CD14-positive monocyte (primary cell): ENCODE measurements around the gene C1orf74. TPM values are rescaled to one million over a fixed set of nuclear protein-coding genes. Genes with fewer than 3 reads are reported as not detected.

ENCODE experiments used
- DNase-seq, 3 donors: peaks; one replicate each; pipeline ENCODE4 v3.0.0-alpha.2; 2011 to 2022
- H2AFZ ChIP-seq: 2 replicates; pipeline ENCODE4 v1.6.0; 2012; ENCODE audit warnings: mild to moderate bottlenecking, low read depth, low read length, inconsistent platforms; ENCODE audit not compliant: insufficient read depth, poor library complexity, severe bottlenecking
- H3K27ac ChIP-seq, 2 donors: 1 replicate in 1 of 2; 2 replicates in 1 of 2; pipeline ENCODE4 v1.5.1; 2012 to 2013; ENCODE audit warnings: low read length in 2 of 2, control low read depth in 1 of 2, inconsistent platforms in 1 of 2, low read depth in 1 of 2, mild to moderate bottlenecking in 1 of 2
- H3K27me3 ChIP-seq, 2 donors: one replicate each; pipeline versions ENCODE4 v1.6.0 to v1.6.1; 2011 to 2013; ENCODE audit warnings: low read length in 2 of 2; ENCODE audit not compliant: control insufficient read depth in 2 of 2, insufficient read depth in 2 of 2
- H3K36me3 ChIP-seq, 2 donors: replicated peaks in 1 of 2; 1 replicate in 1 of 2; 2 replicates in 1 of 2; pipeline versions ENCODE4 v1.5.1 to v1.6.1; 2012 to 2013; ENCODE audit warnings: low read length in 2 of 2, control low read depth in 1 of 2, inconsistent platforms in 1 of 2, mild to moderate bottlenecking in 1 of 2; ENCODE audit not compliant: insufficient read depth in 2 of 2, control insufficient read depth in 1 of 2
- H3K4me1 ChIP-seq, 2 donors: 1 replicate in 1 of 2; 2 replicates in 1 of 2; pipeline versions ENCODE4 v1.5.1 to v1.6.1; 2012 to 2013; ENCODE audit warnings: low read length in 2 of 2, control low read depth in 1 of 2, inconsistent platforms in 1 of 2, mild to moderate bottlenecking in 1 of 2, moderate library complexity in 1 of 2; ENCODE audit not compliant: insufficient read depth in 2 of 2, control insufficient read depth in 1 of 2
- H3K4me2 ChIP-seq: replicated peaks from 2 replicates; pipeline ENCODE3; 2012; ENCODE audit warnings: low read length, moderate library complexity, mild to moderate bottlenecking; ENCODE audit not compliant: poor library complexity, severe bottlenecking; ENCODE audit errors: extremely low read depth
- H3K4me3 ChIP-seq, 3 experiments: fragments of 200-600 bp in 1 of 3; sonication (generic) in 1 of 3; replicated peaks in 1 of 3; 1 replicate in 2 of 3; 2 replicates in 1 of 3; pipeline ENCODE4 v1.5.1; 2011 to 2013; ENCODE audit warnings: low read length in 3 of 3, mild to moderate bottlenecking in 3 of 3, control low read depth in 2 of 3, low read depth in 2 of 3, inconsistent platforms in 1 of 3, moderate library complexity in 1 of 3
- H3K79me2 ChIP-seq: 2 replicates; pipeline ENCODE4 v1.6.0; 2012; ENCODE audit warnings: mild to moderate bottlenecking, control low read depth, inconsistent platforms, low read length, moderate library complexity; ENCODE audit not compliant: insufficient read depth
- H3K9ac ChIP-seq: 2 replicates; pipeline ENCODE4 v1.6.0; 2017; ENCODE audit warnings: low read length, mild to moderate bottlenecking; ENCODE audit not compliant: insufficient read depth, poor library complexity, severe bottlenecking
- H3K9me3 ChIP-seq, 2 donors: replicated peaks in 1 of 2; 1 replicate in 1 of 2; 2 replicates in 1 of 2; pipeline versions ENCODE4 v1.5.1 to v1.6.1; 2012 to 2013; ENCODE audit warnings: low read length in 2 of 2, control low read depth in 1 of 2; ENCODE audit not compliant: control insufficient read depth in 1 of 2, insufficient read depth in 1 of 2
- H4K20me1 ChIP-seq: 2 replicates; pipeline ENCODE4 v1.6.0; 2012; ENCODE audit warnings: mild to moderate bottlenecking, low read length, control low read depth, moderate library complexity; ENCODE audit not compliant: insufficient read depth
- H3K27ac Mint-ChIP-seq, 7 donors: one replicate each; pipeline ENCODE4 v1.8.0; 2020; ENCODE audit warnings: mild to moderate bottlenecking in 7 of 7, mixed read lengths in 7 of 7, moderate library complexity in 6 of 7, inconsistent platforms in 2 of 7
- H3K27me3 Mint-ChIP-seq, 3 donors: one replicate each; pipeline ENCODE4 v1.8.0; 2021 to 2022; ENCODE audit warnings: low read depth in 3 of 3, mild to moderate bottlenecking in 3 of 3, mixed read lengths in 3 of 3, moderate library complexity in 3 of 3, inconsistent platforms in 1 of 3
- H3K36me3 Mint-ChIP-seq, 2 donors: one replicate each; pipeline ENCODE4 v1.8.0; 2020; ENCODE audit warnings: mixed read lengths in 2 of 2, inconsistent platforms in 1 of 2, mild to moderate bottlenecking in 1 of 2
- H3K4me1 Mint-ChIP-seq: one replicate; pipeline ENCODE4 v1.8.0; 2020; ENCODE audit warnings: mild to moderate bottlenecking, mixed read lengths
- H3K4me3 Mint-ChIP-seq, 2 donors: one replicate each; pipeline ENCODE4 v1.8.0; 2020; ENCODE audit warnings: mild to moderate bottlenecking in 2 of 2, mixed read lengths in 2 of 2, moderate library complexity in 1 of 2
- H3K9me3 Mint-ChIP-seq, 7 donors: one replicate each; pipeline ENCODE4 v1.8.0; 2020 to 2022; ENCODE audit warnings: mixed read lengths in 7 of 7, mild to moderate bottlenecking in 6 of 7, moderate library complexity in 6 of 7, inconsistent platforms in 2 of 7
- CTCF ChIP-seq: fragments of 200-600 bp; IDR thresholded peaks from one replicate; pipeline ENCODE4 v1.8.0; 2022; ENCODE audit warnings: antibody characterized with exemption, mild to moderate bottlenecking
- WGBS: methylation state at CpG from one replicate; pipeline ENCODE4 v1.1.5; 2013; ENCODE audit warnings: missing lambda C conversion rate; ENCODE audit not compliant: insufficient coverage; 5-methylcytosine and 5-hydroxymethylcytosine counted together
- intact Hi-C, 2 donors: fragments of 100-400 bp; cut with micrococcal nuclease; formaldehyde crosslinking; loops; one replicate each; pipeline versions ENCODE4 v1.15.0 to v1.15.1; 2023
- polyA plus RNA-seq, 3 donors: library from polyadenylated mRNA; depleted of rRNA in 1 of 3; unstranded in 2 of 3; stranded (reverse) in 1 of 3; fragments of 300-500 nt in 2 of 3; fragments of >200 nt in 1 of 3; fragmentation: Illumina TruSeq in 2 of 3; gene quantifications; 1 replicate in 2 of 3; 2 replicates in 1 of 3; pipeline ENCODE4 v1.2.3, GENCODE V29; 2012 to 2021

Gene C1orf74
- polyA plus RNA-seq, 3 donors = 0.07 to 0.47 (median 0.19) TPM

- peaks cover 55% of the 10 kb centered on the region for H3K4me1 Mint-ChIP-seq
- Histone ChIP-seq H3K4me2 (peak overlapping the region; percentile 93), H3K4me1 (peaks cover 74 to 92% of the 10 kb centered on the region in 2 donors), H3K79me2 (peaks cover 53% of the 10 kb centered on the region), H3K9me3 (no peaks in the 10 kb centered on the region), H2AFZ (peak overlapping the region; percentile 28), H3K9ac (peak overlapping the region; percentile 58), H3K27me3 (no peaks in the 10 kb centered on the region), H3K27ac (peak overlapping the region; percentile 93 to 96), H4K20me1 (peaks cover 48% of the 10 kb centered on the region), H3K4me3 (peak overlapping the region; percentile 48 to 82 (median 55)), H3K36me3 (peaks cover 30 to 62% of the 10 kb centered on the region in 2 donors)
- 0% methylated on average over 1 of the region's 7 CpGs for WGBS
- no peak overlapping the region for H3K27ac Mint-ChIP-seq
- intact Hi-C loops = loop anchor here (2.0 to 5.0 kb wide), 2 partner anchors 17 to 98 kb away; no protein-coding TSS in a partner anchor
- H3K4me3 Mint-ChIP-seq = no peak overlapping the region
- peaks cover 0 to 1% (median 0%) of the 10 kb centered on the region in 3 donors for H3K27me3 Mint-ChIP-seq
- peaks cover 0 to 3% (median 0%) of the 10 kb centered on the region in 7 donors for H3K9me3 Mint-ChIP-seq
- TF ChIP-seq CTCF = no peak
- H3K36me3 Mint-ChIP-seq = peaks cover 25 to 58% of the 10 kb centered on the region in 2 donors
- DNase-seq = peak in 1 of 3 donors; percentile 40
Observed at GRCh38 chr1:209769971-209770370, 14.4 kb downstream of the C1orf74 start.

- Mint-ChIP-seq H3K9me3 (peaks cover 0 to 3% (median 0%) of the 10 kb centered on the region in 7 donors), H3K27ac (no peak overlapping the region), H3K27me3 (no peaks in the 10 kb centered on the region), H3K36me3 (peaks cover 21 to 58% of the 10 kb centered on the region in 2 donors), H3K4me3 (no peak overlapping the region), H3K4me1 (peaks cover 51% of the 10 kb centered on the region)
- Histone ChIP-seq H3K36me3 (peaks cover 29 to 61% of the 10 kb centered on the region in 2 donors), H3K4me2 (peak overlapping the region; percentile 93), H3K4me1 (peaks cover 70 to 91% of the 10 kb centered on the region in 2 donors), H3K9ac (peak overlapping the region; percentile 58), H3K27ac (peak overlapping the region; percentile 93 to 96), H3K79me2 (peaks cover 58% of the 10 kb centered on the region), H3K27me3 (no peaks in the 10 kb centered on the region), H2AFZ (peak overlapping the region; percentile 28), H3K9me3 (no peaks in the 10 kb centered on the region), H4K20me1 (peaks cover 42% of the 10 kb centered on the region), H3K4me3 (peak overlapping the region; percentile 48 to 82 (median 55))
- DNase-seq = peak; percentile 77 to 90 (median 85)
- 0% methylated on average over 4 of the region's 13 CpGs for WGBS
- intact Hi-C loops = loop anchor here (2.0 to 5.0 kb wide), 2 partner anchors 17 to 97 kb away; no protein-coding TSS in a partner anchor
- TF ChIP-seq CTCF = no peak
Observed at GRCh38 chr1:209769171-209769904, 15.0 kb downstream of the C1orf74 start.
